SK-N-SH (cell line): Measurements from ENCODE around the gene MYO1E. TPM values are rescaled to one million over a fixed set of nuclear protein-coding genes. Genes with fewer than 3 reads are reported as not detected.

ENCODE experiments used
- CTCF ChIA-PET: fragments of 300-600, 350-600 bp; formaldehyde crosslinking; extraction: SDS; loops from one replicate; lab custom pipeline; 2021; lab: Yijun Ruan, JAX
- POLR2A ChIA-PET: fragments of 350-600 bp; sonication (Branson Sonifier 250); formaldehyde crosslinking; extraction: SDS; loops from one replicate; lab custom pipeline; 2020; ENCODE audit warnings: antibody characterized with exemption, inconsistent platforms; lab: Yijun Ruan, JAX
- DNase-seq: peaks from one replicate; pipeline ENCODE4 v3.0.0; 2012
- H2AFZ ChIP-seq: fragments of 200-600 bp; sonication (generic); 2 replicates; pipeline ENCODE4 v1.8.1; 2016; ENCODE audit warnings: antibody characterized with exemption, mild to moderate bottlenecking, low read depth
- H3F3A ChIP-seq: fragments of 200-600 bp; sonication (generic); replicated peaks from 2 replicates; pipeline ENCODE3; 2016; ENCODE audit warnings: antibody characterized with exemption, mild to moderate bottlenecking; ENCODE audit not compliant: insufficient read depth
- H3K27ac ChIP-seq, 2 experiments: fragments of 200-500 bp in 1 of 2; fragments of 200-600 bp in 1 of 2; sonication (Bioruptor generic) in 1 of 2; sonication (generic), shearing (Covaris generic) in 1 of 2; 2 replicates each; pipeline versions ENCODE4 v1.5.1 to v1.6.1; 2014 to 2016; ENCODE audit warnings: low read depth in 2 of 2, inconsistent platforms in 1 of 2, low read length in 1 of 2, mild to moderate bottlenecking in 1 of 2, mixed read lengths in 1 of 2
- H3K27me3 ChIP-seq: fragments of 200-600 bp; sonication (generic), shearing (Covaris generic); 2 replicates; pipeline ENCODE4 v1.6.1; 2016; ENCODE audit warnings: mixed run types; ENCODE audit not compliant: insufficient read depth
- H3K36me3 ChIP-seq, 2 experiments: fragments of 200-500 bp in 1 of 2; fragments of 200-600 bp in 1 of 2; sonication (Bioruptor generic) in 1 of 2; sonication (generic) in 1 of 2; replicated peaks in 1 of 2; 2 replicates each; pipeline versions ENCODE3 to v1.5.1; 2014 to 2016; ENCODE audit warnings: low read length in 1 of 2, mild to moderate bottlenecking in 1 of 2; ENCODE audit not compliant: insufficient read depth in 2 of 2, control insufficient read depth in 1 of 2
- H3K4me1 ChIP-seq, 2 experiments: fragments of 200-500 bp in 1 of 2; fragments of 200-600 bp in 1 of 2; sonication (Bioruptor generic) in 1 of 2; sonication (generic), shearing (Covaris generic) in 1 of 2; 2 replicates each; pipeline versions ENCODE4 v1.5.1 to v1.6.1; 2014 to 2016; ENCODE audit warnings: low read depth in 1 of 2, low read length in 1 of 2, mixed run types in 1 of 2; ENCODE audit not compliant: insufficient read depth in 2 of 2, control insufficient read depth in 1 of 2
- H3K4me2 ChIP-seq: fragments of 200-600 bp; sonication (generic), shearing (Covaris generic); 2 replicates; pipeline ENCODE4 v1.6.1; 2017; ENCODE audit warnings: mixed run types
- H3K4me3 ChIP-seq, 2 experiments: fragments of 200-500 bp in 1 of 2; fragments of 200-600 bp in 1 of 2; sonication (Bioruptor generic) in 1 of 2; sonication (generic), shearing (Covaris generic) in 1 of 2; 2 replicates each; pipeline versions ENCODE4 v1.5.1 to v1.8.1; 2014 to 2016; ENCODE audit warnings: low read depth in 2 of 2, inconsistent platforms in 1 of 2, low read length in 1 of 2, mild to moderate bottlenecking in 1 of 2, mixed read lengths in 1 of 2, moderate library complexity in 1 of 2
- H3K79me2 ChIP-seq: fragments of 200-600 bp; sonication (generic); 2 replicates; pipeline ENCODE4 v1.8.1; 2017; ENCODE audit warnings: mild to moderate bottlenecking; ENCODE audit not compliant: insufficient read depth
- H3K9ac ChIP-seq: fragments of 200-600 bp; sonication (generic); 2 replicates; pipeline ENCODE4 v1.6.1; 2017; ENCODE audit warnings: mixed run types
- H3K9me2 ChIP-seq: fragments of 200-600 bp; sonication (generic); 2 replicates; pipeline ENCODE4 v1.6.1; 2017; ENCODE audit warnings: mixed run types
- H3K9me3 ChIP-seq: fragments of 200-600 bp; sonication (generic); 2 replicates; pipeline ENCODE4 v1.6.1; 2017; ENCODE audit warnings: mixed run types, mild to moderate bottlenecking, moderate library complexity
- H4K20me1 ChIP-seq: fragments of 200-600 bp; sonication (generic); 2 replicates; pipeline ENCODE4 v1.6.1; 2017; ENCODE audit warnings: mild to moderate bottlenecking, mixed run types; ENCODE audit not compliant: insufficient read depth
- CHD2 ChIP-seq: fragments of 150-350 bp; IDR thresholded peaks from 2 replicates; pipeline ENCODE4 v1.6.1; 2018; ENCODE audit warnings: low read length; ENCODE audit not compliant: partially characterized antibody
- ELF1 ChIP-seq: IDR thresholded peaks from 2 replicates; pipeline ENCODE4 v1.4.0; 2012
- EP300 ChIP-seq, 2 experiments: IDR thresholded peaks; 2 replicates each; pipeline versions ENCODE4 v1.4.0 to v1.6.1; 2012; ENCODE audit warnings: borderline replicate concordance in 1 of 2, low read depth in 1 of 2, low read length in 1 of 2
- FOXJ3 ChIP-seq: sonication (generic); formaldehyde crosslinking; IDR thresholded peaks from 2 replicates; pipeline ENCODE4 v1.5.1; 2020; ENCODE audit warnings: mild to moderate bottlenecking, missing genetic modification reagents
- FOXM1 ChIP-seq: IDR thresholded peaks from 2 replicates; pipeline ENCODE4 v1.4.0; 2012; ENCODE audit warnings: low read depth, mild to moderate bottlenecking
- GABPA ChIP-seq: IDR thresholded peaks from 2 replicates; pipeline ENCODE4 v1.4.0; 2012; ENCODE audit warnings: low read depth, mild to moderate bottlenecking
- JUND ChIP-seq: IDR thresholded peaks from 2 replicates; pipeline ENCODE4 v1.4.0; 2012
- MXI1 ChIP-seq: IDR thresholded peaks from 2 replicates; pipeline ENCODE4 v1.6.1; 2012; ENCODE audit warnings: mild to moderate bottlenecking, low read depth, low read length, improper control_type of control experiment
- NFIC ChIP-seq: IDR thresholded peaks from 2 replicates; pipeline ENCODE4 v1.4.0; 2012; ENCODE audit warnings: borderline replicate concordance
- SMC3 ChIP-seq: IDR thresholded peaks from 2 replicates; pipeline ENCODE4 v1.6.1; 2012; ENCODE audit warnings: low read depth, low read length, improper control_type of control experiment
- TEAD4 ChIP-seq: IDR thresholded peaks from 2 replicates; pipeline ENCODE4 v1.4.0; 2012; ENCODE audit warnings: mild to moderate bottlenecking, borderline replicate concordance; ENCODE audit not compliant: insufficient read depth
- USF2 ChIP-seq: fragments of 150-350 bp; IDR thresholded peaks from 2 replicates; pipeline ENCODE4 v1.6.1; 2017; ENCODE audit warnings: antibody characterized with exemption, low read length, low read depth, borderline replicate concordance
- YY1 ChIP-seq: IDR thresholded peaks from 2 replicates; pipeline ENCODE4 v1.4.0; 2012; ENCODE audit warnings: low read depth, mild to moderate bottlenecking
- WGBS: methylation state at CpG from one replicate; pipeline ENCODE4 v1.1.6; 2017; ENCODE audit warnings: low lambda C conversion rate; 5-methylcytosine and 5-hydroxymethylcytosine counted together
- polyA plus RNA-seq, 3 experiments: library from polyadenylated mRNA; depleted of rRNA; stranded (reverse); fragments of >200 nt; gene quantifications; 2 replicates each; pipeline ENCODE4 v1.2.3, GENCODE V29; 2012
- TF ChIP-seq, protein P1 (sequence below): IDR thresholded peaks from 2 replicates; pipeline ENCODE4 v1.4.0; 2012; ENCODE audit warnings: low read depth, borderline replicate concordance
- TF ChIP-seq, protein P2 (sequence below): fragments of 200-600 bp; sonication (generic); IDR thresholded peaks from 2 replicates; pipeline ENCODE4 v1.6.1; 2017; ENCODE audit warnings: antibody characterized with exemption, mild to moderate bottlenecking, moderate library complexity
- TF ChIP-seq, protein P3 (sequence below): IDR thresholded peaks from 2 replicates; pipeline ENCODE4; 2012
- TF ChIP-seq, protein P4 (sequence below): fragments of 150-350 bp; IDR thresholded peaks from 2 replicates; pipeline ENCODE4 v1.6.1; 2016; ENCODE audit warnings: mild to moderate bottlenecking, low read depth, low read length
- TF ChIP-seq, protein P5 (sequence below): IDR thresholded peaks from 2 replicates; pipeline ENCODE4 v1.6.1; 2012; ENCODE audit warnings: mild to moderate bottlenecking, low read depth, low read length, moderate library complexity

MYO1E gene
- polyA plus RNA-seq, 1 of the 3 experiments (the other 2 are of a cell fraction) = 9.7 TPM

GRCh38 chr15:59116771-59117170 lies 255.9 kb downstream of the MYO1E start:
- ChIA-PET CTCF (interaction anchor here (0.6 to 1.4 kb wide), 2 partner anchors 137 to 392 kb away, joined by 4 read pairs; no protein-coding TSS in a partner anchor), POLR2A (no interaction called here)
- TF ChIP-seq USF2 (no peak), CHD2 (no peak), FOXM1 (no peak), MXI1 (no peak), GABPA (no peak), TEAD4 (no peak), SMC3 (no peak), JUND (no peak), ELF1 (no peak), YY1 (no peak), FOXJ3 (CRISPR knock-in tag) (no peak), NFIC (no peak), EP300 (IDR thresholded peaks at IDR 0.05; ENCODE audit: borderline replicate concordance in 1 of 2, low read depth in 1 of 2, low read length in 1 of 2) (no peak)
- TF ChIP-seq, protein P1, sequence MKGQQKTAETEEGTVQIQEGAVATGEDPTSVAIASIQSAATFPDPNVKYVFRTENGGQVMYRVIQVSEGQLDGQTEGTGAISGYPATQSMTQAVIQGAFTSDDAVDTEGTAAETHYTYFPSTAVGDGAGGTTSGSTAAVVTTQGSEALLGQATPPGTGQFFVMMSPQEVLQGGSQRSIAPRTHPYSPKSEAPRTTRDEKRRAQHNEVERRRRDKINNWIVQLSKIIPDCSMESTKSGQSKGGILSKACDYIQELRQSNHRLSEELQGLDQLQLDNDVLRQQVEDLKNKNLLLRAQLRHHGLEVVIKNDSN = no peak
- TF ChIP-seq, protein P2, sequence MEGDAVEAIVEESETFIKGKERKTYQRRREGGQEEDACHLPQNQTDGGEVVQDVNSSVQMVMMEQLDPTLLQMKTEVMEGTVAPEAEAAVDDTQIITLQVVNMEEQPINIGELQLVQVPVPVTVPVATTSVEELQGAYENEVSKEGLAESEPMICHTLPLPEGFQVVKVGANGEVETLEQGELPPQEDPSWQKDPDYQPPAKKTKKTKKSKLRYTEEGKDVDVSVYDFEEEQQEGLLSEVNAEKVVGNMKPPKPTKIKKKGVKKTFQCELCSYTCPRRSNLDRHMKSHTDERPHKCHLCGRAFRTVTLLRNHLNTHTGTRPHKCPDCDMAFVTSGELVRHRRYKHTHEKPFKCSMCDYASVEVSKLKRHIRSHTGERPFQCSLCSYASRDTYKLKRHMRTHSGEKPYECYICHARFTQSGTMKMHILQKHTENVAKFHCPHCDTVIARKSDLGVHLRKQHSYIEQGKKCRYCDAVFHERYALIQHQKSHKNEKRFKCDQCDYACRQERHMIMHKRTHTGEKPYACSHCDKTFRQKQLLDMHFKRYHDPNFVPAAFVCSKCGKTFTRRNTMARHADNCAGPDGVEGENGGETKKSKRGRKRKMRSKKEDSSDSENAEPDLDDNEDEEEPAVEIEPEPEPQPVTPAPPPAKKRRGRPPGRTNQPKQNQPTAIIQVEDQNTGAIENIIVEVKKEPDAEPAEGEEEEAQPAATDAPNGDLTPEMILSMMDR = no peak
- TF ChIP-seq, protein P3, sequence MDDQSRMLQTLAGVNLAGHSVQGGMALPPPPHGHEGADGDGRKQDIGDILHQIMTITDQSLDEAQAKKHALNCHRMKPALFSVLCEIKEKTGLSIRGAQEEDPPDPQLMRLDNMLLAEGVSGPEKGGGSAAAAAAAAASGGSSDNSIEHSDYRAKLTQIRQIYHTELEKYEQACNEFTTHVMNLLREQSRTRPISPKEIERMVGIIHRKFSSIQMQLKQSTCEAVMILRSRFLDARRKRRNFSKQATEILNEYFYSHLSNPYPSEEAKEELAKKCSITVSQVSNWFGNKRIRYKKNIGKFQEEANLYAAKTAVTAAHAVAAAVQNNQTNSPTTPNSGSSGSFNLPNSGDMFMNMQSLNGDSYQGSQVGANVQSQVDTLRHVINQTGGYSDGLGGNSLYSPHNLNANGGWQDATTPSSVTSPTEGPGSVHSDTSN = no peak
- TF ChIP-seq, protein P4, sequence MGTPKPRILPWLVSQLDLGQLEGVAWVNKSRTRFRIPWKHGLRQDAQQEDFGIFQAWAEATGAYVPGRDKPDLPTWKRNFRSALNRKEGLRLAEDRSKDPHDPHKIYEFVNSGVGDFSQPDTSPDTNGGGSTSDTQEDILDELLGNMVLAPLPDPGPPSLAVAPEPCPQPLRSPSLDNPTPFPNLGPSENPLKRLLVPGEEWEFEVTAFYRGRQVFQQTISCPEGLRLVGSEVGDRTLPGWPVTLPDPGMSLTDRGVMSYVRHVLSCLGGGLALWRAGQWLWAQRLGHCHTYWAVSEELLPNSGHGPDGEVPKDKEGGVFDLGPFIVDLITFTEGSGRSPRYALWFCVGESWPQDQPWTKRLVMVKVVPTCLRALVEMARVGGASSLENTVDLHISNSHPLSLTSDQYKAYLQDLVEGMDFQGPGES = no peak
- TF ChIP-seq, protein P5, sequence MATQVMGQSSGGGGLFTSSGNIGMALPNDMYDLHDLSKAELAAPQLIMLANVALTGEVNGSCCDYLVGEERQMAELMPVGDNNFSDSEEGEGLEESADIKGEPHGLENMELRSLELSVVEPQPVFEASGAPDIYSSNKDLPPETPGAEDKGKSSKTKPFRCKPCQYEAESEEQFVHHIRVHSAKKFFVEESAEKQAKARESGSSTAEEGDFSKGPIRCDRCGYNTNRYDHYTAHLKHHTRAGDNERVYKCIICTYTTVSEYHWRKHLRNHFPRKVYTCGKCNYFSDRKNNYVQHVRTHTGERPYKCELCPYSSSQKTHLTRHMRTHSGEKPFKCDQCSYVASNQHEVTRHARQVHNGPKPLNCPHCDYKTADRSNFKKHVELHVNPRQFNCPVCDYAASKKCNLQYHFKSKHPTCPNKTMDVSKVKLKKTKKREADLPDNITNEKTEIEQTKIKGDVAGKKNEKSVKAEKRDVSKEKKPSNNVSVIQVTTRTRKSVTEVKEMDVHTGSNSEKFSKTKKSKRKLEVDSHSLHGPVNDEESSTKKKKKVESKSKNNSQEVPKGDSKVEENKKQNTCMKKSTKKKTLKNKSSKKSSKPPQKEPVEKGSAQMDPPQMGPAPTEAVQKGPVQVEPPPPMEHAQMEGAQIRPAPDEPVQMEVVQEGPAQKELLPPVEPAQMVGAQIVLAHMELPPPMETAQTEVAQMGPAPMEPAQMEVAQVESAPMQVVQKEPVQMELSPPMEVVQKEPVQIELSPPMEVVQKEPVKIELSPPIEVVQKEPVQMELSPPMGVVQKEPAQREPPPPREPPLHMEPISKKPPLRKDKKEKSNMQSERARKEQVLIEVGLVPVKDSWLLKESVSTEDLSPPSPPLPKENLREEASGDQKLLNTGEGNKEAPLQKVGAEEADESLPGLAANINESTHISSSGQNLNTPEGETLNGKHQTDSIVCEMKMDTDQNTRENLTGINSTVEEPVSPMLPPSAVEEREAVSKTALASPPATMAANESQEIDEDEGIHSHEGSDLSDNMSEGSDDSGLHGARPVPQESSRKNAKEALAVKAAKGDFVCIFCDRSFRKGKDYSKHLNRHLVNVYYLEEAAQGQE = no peak
- Histone ChIP-seq H3K9me2 (no peaks in the 10 kb centered on the region), H3K27me3 (no peaks in the 10 kb centered on the region), H3K9ac (no peak overlapping the region), H3K4me1 (no peaks in the 10 kb centered on the region), H3K79me2 (peaks cover 13% of the 10 kb centered on the region), H3K9me3 (no peaks in the 10 kb centered on the region), H3F3A (peaks cover 7% of the 10 kb centered on the region), H3K4me2 (no peak overlapping the region), H3K36me3 (peaks cover 37 to 50% of the 10 kb centered on the region in 2 experiments), H3K4me3 (no peak overlapping the region), H2AFZ (no peak overlapping the region), H3K27ac (no peak overlapping the region), H4K20me1 (no peaks in the 10 kb centered on the region)
- DNase-seq = no peak
- 93% methylated on average over 6 of the region's 6 CpGs for WGBS
